PC-3 (cell line): Measurements from ENCODE around the gene GALNT18.

Source experiments
- EZH2 ChIP-seq: fragments of 300-600 bp; sonication (generic); IDR thresholded peaks from one replicate; pipeline ENCODE4 v1.6.1; 2017; ENCODE audit warnings: antibody characterized with exemption, mild to moderate bottlenecking, low read length; ENCODE audit not compliant: unreplicated experiment
- EZH2phosphoT487 ChIP-seq: fragments of 300-600 bp; sonication (generic); IDR thresholded peaks from 2 replicates; pipeline ENCODE4 v1.6.1; 2018; ENCODE audit warnings: mild to moderate bottlenecking, antibody characterized with exemption, low read length, borderline replicate concordance
- TF ChIP-seq, protein P1 (sequence below): fragments of 300-600 bp; sonication (generic); conservative IDR thresholded peaks from 2 replicates; pipeline ENCODE4 v1.5.1; 2017; ENCODE audit warnings: antibody characterized with exemption, low read depth, mild to moderate bottlenecking, low read length

DNA sequence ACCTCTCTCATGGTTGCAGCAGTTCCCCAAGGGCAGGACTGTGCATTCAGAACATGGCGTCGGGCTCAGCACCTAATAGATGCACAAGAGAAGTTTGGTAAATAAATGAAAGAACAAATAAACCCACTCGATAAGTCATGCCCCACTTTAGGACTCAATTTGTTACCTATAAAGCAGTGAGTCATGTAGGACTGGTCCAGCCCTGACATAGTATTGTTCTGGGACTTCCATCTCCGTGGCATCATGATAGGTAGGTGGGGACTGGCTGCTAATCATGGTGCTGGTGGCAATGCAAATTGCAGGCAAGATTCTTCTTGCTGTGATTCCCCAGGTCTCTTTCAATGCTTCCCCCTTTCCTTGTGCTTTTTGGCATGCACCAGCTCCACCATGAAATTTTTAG is 150.6 kb downstream of the GALNT18 start:
- TF ChIP-seq, protein P1, sequence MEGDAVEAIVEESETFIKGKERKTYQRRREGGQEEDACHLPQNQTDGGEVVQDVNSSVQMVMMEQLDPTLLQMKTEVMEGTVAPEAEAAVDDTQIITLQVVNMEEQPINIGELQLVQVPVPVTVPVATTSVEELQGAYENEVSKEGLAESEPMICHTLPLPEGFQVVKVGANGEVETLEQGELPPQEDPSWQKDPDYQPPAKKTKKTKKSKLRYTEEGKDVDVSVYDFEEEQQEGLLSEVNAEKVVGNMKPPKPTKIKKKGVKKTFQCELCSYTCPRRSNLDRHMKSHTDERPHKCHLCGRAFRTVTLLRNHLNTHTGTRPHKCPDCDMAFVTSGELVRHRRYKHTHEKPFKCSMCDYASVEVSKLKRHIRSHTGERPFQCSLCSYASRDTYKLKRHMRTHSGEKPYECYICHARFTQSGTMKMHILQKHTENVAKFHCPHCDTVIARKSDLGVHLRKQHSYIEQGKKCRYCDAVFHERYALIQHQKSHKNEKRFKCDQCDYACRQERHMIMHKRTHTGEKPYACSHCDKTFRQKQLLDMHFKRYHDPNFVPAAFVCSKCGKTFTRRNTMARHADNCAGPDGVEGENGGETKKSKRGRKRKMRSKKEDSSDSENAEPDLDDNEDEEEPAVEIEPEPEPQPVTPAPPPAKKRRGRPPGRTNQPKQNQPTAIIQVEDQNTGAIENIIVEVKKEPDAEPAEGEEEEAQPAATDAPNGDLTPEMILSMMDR = no peak
- no peak for TF ChIP-seq EZH2
- TF ChIP-seq EZH2phosphoT487 = no peak
